A549 (cell line): Measurements from ENCODE around the gene PANX1. TPM values are rescaled to one million over a fixed set of nuclear protein-coding genes. Genes with fewer than 3 reads are reported as not detected.

Experiments used
- ATAC-seq, 2 experiments: fragments of 200-7000 bp in 1 of 2; fragments of >200 bp in 1 of 2; cut with Nextera tagmentation in 1 of 2; cut with Tn5 transposase in 1 of 2; 3 replicates each; pipeline versions ENCODE4 v1.8.0 to v1.9.1; 2018 to 2020; ENCODE audit warnings: mild to moderate bottlenecking in 1 of 2, moderate library complexity in 1 of 2
- CTCF ChIA-PET: fragments of 300-600 bp; sonication (Branson Sonifier 250); formaldehyde crosslinking; extraction: SDS; loops from one replicate; lab custom pipeline; 2021; ENCODE audit warnings: antibody characterized with exemption, inconsistent platforms; lab: Yijun Ruan, JAX
- POLR2A ChIA-PET: fragments of 350-600 bp; formaldehyde crosslinking; extraction: SDS; loops from one replicate; lab custom pipeline; 2021; ENCODE audit warnings: antibody characterized with exemption, inconsistent platforms; lab: Yijun Ruan, JAX
- DNase-seq, 2 experiments: peaks; one replicate each; pipeline versions ENCODE4 v3.0.0 to v3.0.0-alpha.2; 2011 to 2016; ENCODE audit warnings: low read depth in 1 of 2, low spot score in 1 of 2
- FAIRE-seq: peaks from 2 replicates; lab custom pipeline; 2011; peaks lifted over from hg19 to GRCh38; lab: Jason Lieb, UNC
- H3K27ac ChIP-seq, 2 experiments: fragments of >200 bp; sonication (Bioruptor Twin); formaldehyde crosslinking; 3 replicates each; pipeline ENCODE4 v1.5.1; 2016 to 2017
- H3K4me1 ChIP-seq: fragments of >200 bp; sonication (Bioruptor Twin); formaldehyde crosslinking; 3 replicates; pipeline ENCODE4 v1.6.1; 2016
- H3K4me2 ChIP-seq: fragments of >200 bp; sonication (Bioruptor Twin); formaldehyde crosslinking; 3 replicates; pipeline ENCODE4 v1.6.1; 2016
- H3K4me3 ChIP-seq: fragments of >200 bp; sonication (Bioruptor Twin); formaldehyde crosslinking; 3 replicates; pipeline ENCODE4 v1.5.1; 2016
- H3K9me3 ChIP-seq: fragments of >200 bp; sonication (Bioruptor Twin); formaldehyde crosslinking; 3 replicates; pipeline ENCODE4 v1.6.1; 2016
- ATOH8 ChIP-seq: fragments of 250-450 bp; sonication (Bioruptor Pico); IDR thresholded peaks from 2 replicates; pipeline ENCODE4 v1.5.0; 2020; ENCODE audit warnings: low read depth, mild to moderate bottlenecking, moderate library complexity
- CBX8 ChIP-seq: fragments of 200-600 bp; sonication (generic); IDR thresholded peaks from 2 replicates; pipeline ENCODE4 v1.6.1; 2016
- CEBPB ChIP-seq, 2 experiments: fragments of >200 bp in 1 of 2; sonication (Bioruptor Twin) in 1 of 2; formaldehyde crosslinking in 1 of 2; IDR thresholded peaks; 2 replicates each; pipeline ENCODE4 v1.6.1; 2012 to 2016
- CHD2 ChIP-seq: fragments of 150-350 bp; IDR thresholded peaks from 2 replicates; pipeline ENCODE4 v1.6.1; 2014; ENCODE audit warnings: low read length; ENCODE audit not compliant: partially characterized antibody
- EHMT2 ChIP-seq: fragments of 200-600 bp; sonication (generic); IDR thresholded peaks from 2 replicates; pipeline ENCODE4 v1.6.1; 2016; ENCODE audit warnings: antibody characterized with exemption, low read depth, mild to moderate bottlenecking, moderate library complexity
- ESRRA ChIP-seq: fragments of 150-350 bp; IDR thresholded peaks from 2 replicates; pipeline ENCODE4 v1.6.1; 2014; ENCODE audit warnings: mild to moderate bottlenecking, low read length, borderline replicate concordance
- FOSL2 ChIP-seq, 2 experiments: fragments of 450-650 bp in 1 of 2; fragments of >200 bp in 1 of 2; sonication (Bioruptor Twin) in 1 of 2; formaldehyde crosslinking; IDR thresholded peaks; 2 replicates each; pipeline versions ENCODE4 v1.5.0 to v1.6.1; 2016 to 2020; ENCODE audit warnings: mild to moderate bottlenecking in 1 of 2, moderate library complexity in 1 of 2
- FOXS1 ChIP-seq: fragments of 250-450 bp; sonication (Bioruptor Pico); IDR thresholded peaks from 2 replicates; pipeline ENCODE4 v1.5.0; 2020; ENCODE audit warnings: mild to moderate bottlenecking, moderate library complexity
- GATA3 ChIP-seq: IDR thresholded peaks from 2 replicates; pipeline ENCODE4 v1.6.1; 2012; ENCODE audit warnings: borderline replicate concordance
- HES2 ChIP-seq: fragments of >200 bp; sonication (Bioruptor Twin); formaldehyde crosslinking; IDR thresholded peaks from 2 replicates; pipeline ENCODE4 v1.6.1; 2016
- HMGXB4 ChIP-seq: fragments of 250-450 bp; sonication (Bioruptor Pico); IDR thresholded peaks from 2 replicates; pipeline ENCODE4 v1.5.0; 2021; ENCODE audit warnings: mild to moderate bottlenecking, moderate library complexity, borderline replicate concordance
- HOXB13 ChIP-seq: fragments of 250-450 bp; sonication (Bioruptor Pico); IDR thresholded peaks from 2 replicates; pipeline ENCODE4 v1.5.0; 2020; ENCODE audit warnings: low read depth, mild to moderate bottlenecking, moderate library complexity
- JUNB ChIP-seq: fragments of >200 bp; sonication (Bioruptor Twin); formaldehyde crosslinking; IDR thresholded peaks from 2 replicates; pipeline ENCODE4 v1.6.1; 2016
- MAFK ChIP-seq: fragments of 450-650 bp; IDR thresholded peaks from 2 replicates; pipeline ENCODE4 v1.6.1; 2014; ENCODE audit not compliant: partially characterized antibody
- MAX ChIP-seq: IDR thresholded peaks from 2 replicates; pipeline ENCODE4 v1.6.1; 2012
- MAZ ChIP-seq: fragments of 150-350 bp; IDR thresholded peaks from 2 replicates; pipeline ENCODE4 v1.6.1; 2014; ENCODE audit warnings: antibody characterized with exemption, low read depth, low read length, borderline replicate concordance
- PBX3 ChIP-seq: IDR thresholded peaks from 2 replicates; pipeline ENCODE4 v1.6.1; 2012
- PHF8 ChIP-seq: fragments of 200-600 bp; sonication (generic); IDR thresholded peaks from 2 replicates; pipeline ENCODE4 v1.6.1; 2016; ENCODE audit warnings: low read depth, mild to moderate bottlenecking, antibody characterized with exemption, moderate library complexity, borderline replicate concordance
- RAD21 ChIP-seq, 2 experiments: fragments of >200 bp in 1 of 2; sonication (Bioruptor Twin) in 1 of 2; formaldehyde crosslinking in 1 of 2; IDR thresholded peaks in 1 of 2; conservative IDR thresholded peaks in 1 of 2; 2 replicates in 1 of 2; 3 replicates in 1 of 2; pipeline ENCODE4 v1.6.1; 2012 to 2018; ENCODE audit warnings: inconsistent platforms in 1 of 2
- RARB ChIP-seq: fragments of 250-450 bp; sonication (Bioruptor Pico); IDR thresholded peaks from 2 replicates; pipeline ENCODE4 v1.8.0; 2021; ENCODE audit warnings: mild to moderate bottlenecking, moderate library complexity
- USF2 ChIP-seq: fragments of 450-650 bp; IDR thresholded peaks from 2 replicates; pipeline ENCODE4 v1.6.1; 2014; ENCODE audit warnings: antibody characterized with exemption
- ZNF302 ChIP-seq: fragments of 250-450 bp; sonication (Bioruptor Pico); IDR thresholded peaks from 2 replicates; pipeline ENCODE4 v1.9.0; 2021; ENCODE audit warnings: inconsistent platforms, mild to moderate bottlenecking, moderate library complexity
- WGBS: methylation state at CpG from one replicate; pipeline ENCODE4 v1.1.6; 2017; ENCODE audit errors: missing lambda C conversion rate; 5-methylcytosine and 5-hydroxymethylcytosine counted together
- polyA plus RNA-seq, 4 experiments: library from polyadenylated mRNA; depleted of rRNA in 3 of 4; stranded (reverse); fragments of >200 nt; fragmentation: RNase III in 1 of 4; extraction: RNeasy Plus Mini Kit Qiagen cat#74134 plus additional on column Dnase treatment in 1 of 4; gene quantifications; 2 replicates in 3 of 4; 3 replicates in 1 of 4; pipeline ENCODE4 v1.2.3, GENCODE V29; 2011 to 2017

Gene PANX1
- polyA plus RNA-seq, 2 of the 4 experiments (the other 2 are of a cell fraction), result 11.0 to 13.3 TPM

GRCh38 chr11:94193288-94193687 is 64.6 kb downstream of the PANX1 start:
- WGBS, result 0% methylated on average over 1 of the region's 1 CpG
- CTCF ChIA-PET, result interaction anchor here (3.4 kb wide), 1 partner anchor 10 kb away, joined by 15 read pairs; no protein-coding TSS in a partner anchor
- TF ChIP-seq PHF8, result no peak
- TF ChIP-seq JUNB, result peak; percentile 41
- peak; percentile 45 for TF ChIP-seq FOSL2 (IDR thresholded peaks at IDR 0.05)
- TF ChIP-seq FOSL2 (CRISPR knock-in tag; IDR thresholded peaks at IDR 0.05), result peak; percentile 60
- 0 out of 2 replicates have a peak, but pooled peaks have one; percentile 30 for TF ChIP-seq MAX
- DNase-seq (peak; percentile 13 to 49), ATAC-seq (peak; percentile 77 to 92; a peak in 4 of 6 replicates), FAIRE-seq (no peak)
- Histone ChIP-seq H3K9me3 (no peaks in the 10 kb centered on the region), H3K4me3 (no peak overlapping the region), H3K4me1 (peaks cover 27% of the 10 kb centered on the region), H3K4me2 (peak overlapping the region; percentile 56), H3K27ac (peak overlapping the region; percentile 59 to 75; a peak in 5 of 6 replicates)
- POLR2A ChIA-PET, result no interaction called here

GRCh38 chr11:94194712-94195111 is 66.1 kb downstream of the PANX1 start:
- Histone ChIP-seq H3K4me2 (no peak overlapping the region), H3K27ac (peak overlapping the region in 1 of 2 experiments; percentile 39; a peak in 1 of 6 replicates), H3K4me3 (no peak overlapping the region), H3K4me1 (peaks cover 39% of the 10 kb centered on the region), H3K9me3 (no peaks in the 10 kb centered on the region)
- ChIA-PET CTCF (interaction anchor here (0.6 to 3.4 kb wide), 2 partner anchors 11 to 309 kb away, joined by 4 to 15 read pairs; no protein-coding TSS in a partner anchor), POLR2A (no interaction called here)
- ATAC-seq (no peak), DNase-seq (no peak), FAIRE-seq (no peak)
- no peak for TF ChIP-seq ATOH8 (CRISPR knock-in tag)
- no peak for TF ChIP-seq RARB (CRISPR knock-in tag)
- no peak for TF ChIP-seq PBX3
- TF ChIP-seq CEBPB (IDR thresholded peaks at IDR 0.05), result no peak
- no peak for TF ChIP-seq MAFK
- no peak for TF ChIP-seq MAZ
- no peak for TF ChIP-seq RAD21 (conservative IDR thresholded peaks at IDR 0.05 in 1 of 2, IDR thresholded peaks at IDR 0.05 in 1 of 2)
- no peak for TF ChIP-seq CBX8
- no peak for TF ChIP-seq HES2
- TF ChIP-seq ZNF302 (CRISPR knock-in tag), result no peak
- TF ChIP-seq CHD2, result no peak
- TF ChIP-seq FOXS1 (CRISPR knock-in tag), result no peak
- TF ChIP-seq HOXB13 (CRISPR knock-in tag), result no peak
- TF ChIP-seq GATA3, result no peak
- 78% methylated on average over 7 of the region's 11 CpGs for WGBS

- Histone ChIP-seq H3K4me1 (peaks cover 53% of the 10 kb centered on the region), H3K4me2 (no peak overlapping the region), H3K27ac (peak overlapping the region; percentile 49 to 70; a peak in 5 of 6 replicates), H3K9me3 (no peaks in the 10 kb centered on the region), H3K4me3 (no peak overlapping the region)
- CTCF ChIA-PET, result interaction anchor here (1.3 kb wide), 1 partner anchor 14 kb away, joined by 3 read pairs; no protein-coding TSS in a partner anchor
- no peak for DNase-seq
- no peak for TF ChIP-seq ESRRA
- TF ChIP-seq ZNF302 (CRISPR knock-in tag), result no peak
- TF ChIP-seq USF2, result no peak
- TF ChIP-seq HMGXB4 (CRISPR knock-in tag), result no peak
- no peak for TF ChIP-seq MAX
- TF ChIP-seq EHMT2, result no peak
- ATAC-seq, result no peak
- no peak for FAIRE-seq
- POLR2A ChIA-PET, result no interaction called here
- WGBS, result 39% methylated on average over 4 of the region's 4 CpGs
Measured at GRCh38 chr11:94196363-94196762, 67.7 kb downstream of the PANX1 start.
